Measurements from ENCODE around the gene GMDS. TPM values are rescaled to one million over a fixed set of nuclear protein-coding genes. Genes with fewer than 3 reads are reported as not detected.
A peak's percentile ranks its signal among the peaks of the same experiment; 100 is the strongest.

GMDS gene
- total and polyA plus RNA-seq, 2 experiments from 2014 or later: 3.0 to 12.6 TPM

DNA sequence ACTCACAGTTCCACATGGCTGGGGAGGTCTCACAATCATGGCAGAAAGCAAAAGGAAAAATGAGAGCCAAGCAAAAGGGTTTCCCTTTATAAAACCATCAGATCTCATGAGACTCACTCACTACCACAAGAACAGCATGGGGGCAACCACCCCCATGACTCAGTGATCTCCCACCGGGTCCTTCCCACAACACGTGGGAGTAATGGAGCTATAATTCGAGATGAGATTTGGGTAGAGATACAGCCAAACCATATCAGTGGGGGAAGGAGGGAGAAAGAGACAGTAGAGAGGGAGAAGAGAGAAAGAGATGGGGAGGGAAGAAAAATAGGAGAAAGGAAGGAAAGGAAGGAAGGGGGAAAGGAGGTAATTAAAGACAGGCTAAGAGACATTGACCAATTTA is 30.1 kb downstream of the GMDS start:
- whole genome bisulfite sequencing, 2 experiments (ENCODE audit: low coverage in 1 of 2, low lambda C conversion rate in 2 of 2, missing lambda C conversion rate in 2 of 2): 19 to 39% methylated on average over 3 of the region's 3 CpGs
- Histone ChIP-seq H3K36me3 (ENCODE audit: low read depth) (no peaks in the 10 kb centered on the region), H2AFZ (no peak overlapping the region), H4K20me1 (ENCODE audit: insufficient read depth) (no peaks in the 10 kb centered on the region), H3K79me2 (ENCODE audit: insufficient read depth) (no peaks in the 10 kb centered on the region), H3K27me3 (replicated peaks; ENCODE audit: insufficient read depth) (no peaks in the 10 kb centered on the region), H3K9me3 (ENCODE audit: low read depth) (no peaks in the 10 kb centered on the region), H3K4me3 (no peak overlapping the region), H3F3A (ENCODE audit: insufficient read depth) (no peaks in the 10 kb centered on the region), H3K4me1 (ENCODE audit: insufficient read depth) (no peaks in the 10 kb centered on the region), H3K9me2 (ENCODE audit: insufficient read depth) (no peaks in the 10 kb centered on the region), H3K27ac (no peak overlapping the region), H3K4me2 (ENCODE audit: unreplicated experiment) (no peak overlapping the region), H3K9ac (no peak overlapping the region)
- no peak for DNase-seq
- in situ Hi-C loops (cut with MboI): no loop called here
- TF ChIP-seq EZH2 (IDR thresholded peaks at IDR 0.05; ENCODE audit: insufficient read depth, poor library complexity, severe bottlenecking) (no peak), EZH2phosphoT487 (IDR thresholded peaks at IDR 0.05; ENCODE audit: insufficient read depth, low read depth) (no peak)

DNA sequence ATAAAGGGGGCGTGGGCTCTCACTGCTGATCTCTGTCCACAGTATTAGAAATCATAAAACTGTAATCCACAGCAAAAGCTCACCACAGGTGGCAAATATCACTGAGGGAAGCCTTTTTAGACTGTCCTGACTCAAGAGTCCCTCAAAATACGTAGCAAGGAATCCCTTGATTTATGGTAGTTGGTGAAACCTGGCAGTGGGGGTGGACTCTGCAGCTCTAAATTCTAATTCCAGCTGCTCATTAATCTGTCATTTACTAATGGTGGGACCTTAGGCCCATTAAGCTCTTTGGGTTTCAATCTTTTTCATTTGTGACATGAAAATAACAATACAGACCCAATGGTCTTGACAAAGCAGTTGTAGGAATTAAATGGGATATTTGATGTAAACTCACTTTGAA is 32.3 kb downstream of the GMDS start:
- no peak for DNase-seq
- no peaks in the 10 kb centered on the region for H4K20me1 ChIP-seq (ENCODE audit: insufficient read depth)
- H3K4me3 ChIP-seq: no peak overlapping the region
- in situ Hi-C loops (cut with MboI): no loop called here
- H3K4me1 ChIP-seq (ENCODE audit: insufficient read depth): no peaks in the 10 kb centered on the region
- H3K9ac ChIP-seq: no peak overlapping the region
- H3K27ac ChIP-seq: no peak overlapping the region
- TF ChIP-seq EZH2phosphoT487 (IDR thresholded peaks at IDR 0.05; ENCODE audit: insufficient read depth, low read depth): no peak
- H3K9me3 ChIP-seq (ENCODE audit: low read depth): no peaks in the 10 kb centered on the region
- H3K4me2 ChIP-seq (ENCODE audit: unreplicated experiment): no peak overlapping the region
- no peaks in the 10 kb centered on the region for H3K36me3 ChIP-seq (ENCODE audit: low read depth)
- 78 to 85% methylated on average over 2 of the region's 2 CpGs for WGBS, 2 experiments (ENCODE audit: low coverage in 1 of 2, low lambda C conversion rate in 2 of 2, missing lambda C conversion rate in 2 of 2)
- no peak overlapping the region for H2AFZ ChIP-seq
- H3K9me2 ChIP-seq (ENCODE audit: insufficient read depth): no peaks in the 10 kb centered on the region
- no peaks in the 10 kb centered on the region for H3K79me2 ChIP-seq (ENCODE audit: insufficient read depth)
- H3K27me3 ChIP-seq (replicated peaks; ENCODE audit: insufficient read depth): no peaks in the 10 kb centered on the region
- no peaks in the 10 kb centered on the region for H3F3A ChIP-seq (ENCODE audit: insufficient read depth)

DNA sequence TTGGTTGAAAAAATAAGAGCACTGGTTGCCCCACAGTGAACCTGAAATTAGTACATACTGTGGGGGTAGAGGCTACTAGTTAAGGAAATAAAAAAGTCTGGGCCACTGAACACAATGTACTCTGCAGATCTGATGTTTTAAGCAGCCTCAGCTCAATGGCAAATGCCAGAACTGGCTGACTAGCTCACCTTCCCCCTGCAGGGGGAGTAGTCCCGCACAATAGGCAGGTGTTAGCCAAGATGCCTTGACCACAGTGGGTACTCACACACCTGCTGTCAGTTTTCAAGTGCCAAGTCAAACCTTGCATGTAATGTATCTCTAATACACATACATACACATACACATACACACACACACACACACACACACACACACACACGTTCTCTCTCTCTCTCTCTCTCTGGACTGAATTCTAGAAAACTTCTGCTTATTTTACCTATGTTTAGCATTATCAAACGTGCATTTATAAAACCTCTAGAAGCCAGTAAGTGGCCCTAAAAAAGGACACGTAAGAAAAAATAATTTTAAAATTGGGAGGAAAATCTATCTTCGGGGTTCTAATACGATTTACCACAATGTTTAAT is 36.1 kb downstream of the GMDS start:
- 64 to 70% methylated on average over 6 of the region's 6 CpGs for WGBS, 2 experiments (ENCODE audit: low coverage in 1 of 2, low lambda C conversion rate in 2 of 2, missing lambda C conversion rate in 2 of 2)
- TF ChIP-seq EZH2 (IDR thresholded peaks at IDR 0.05; ENCODE audit: insufficient read depth, poor library complexity, severe bottlenecking) (no peak), EZH2phosphoT487 (IDR thresholded peaks at IDR 0.05; ENCODE audit: insufficient read depth, low read depth) (no peak)
- Histone ChIP-seq H3K36me3 (ENCODE audit: low read depth) (no peaks in the 10 kb centered on the region), H3K4me3 (no peak overlapping the region), H2AFZ (no peak overlapping the region), H3K4me2 (ENCODE audit: unreplicated experiment) (no peak overlapping the region), H3K79me2 (ENCODE audit: insufficient read depth) (no peaks in the 10 kb centered on the region), H3K9me3 (ENCODE audit: low read depth) (no peaks in the 10 kb centered on the region), H3K27me3 (replicated peaks; ENCODE audit: insufficient read depth) (no peaks in the 10 kb centered on the region), H3K9ac (no peak overlapping the region), H3K9me2 (ENCODE audit: insufficient read depth) (no peaks in the 10 kb centered on the region), H3K27ac (no peak overlapping the region), H3F3A (ENCODE audit: insufficient read depth) (no peaks in the 10 kb centered on the region), H4K20me1 (ENCODE audit: insufficient read depth) (no peaks in the 10 kb centered on the region), H3K4me1 (ENCODE audit: insufficient read depth) (no peaks in the 10 kb centered on the region)
- peak; percentile 41 for DNase-seq
- in situ Hi-C loops (cut with MboI): no loop called here

DNA sequence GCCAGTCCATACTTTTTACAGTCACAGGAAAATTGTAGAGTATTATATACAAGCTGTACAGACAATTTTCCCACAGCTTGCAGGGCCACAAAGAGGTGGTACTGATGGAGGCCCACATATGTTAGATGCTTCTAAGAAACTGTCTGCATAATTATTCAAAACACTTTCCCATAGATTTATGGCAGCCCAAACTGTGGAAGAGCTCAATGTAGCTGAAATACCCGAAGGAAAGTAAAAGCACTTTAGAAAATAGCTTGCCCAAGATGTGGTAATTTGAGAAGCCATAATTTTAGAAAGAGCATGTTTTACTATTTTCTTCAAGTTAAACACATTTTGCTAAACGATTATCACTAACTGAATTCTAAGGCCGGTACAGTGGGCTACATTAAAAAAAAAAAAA is 36.9 kb downstream of the GMDS start:
- 40 to 46% methylated on average over 3 of the region's 3 CpGs for WGBS, 2 experiments (ENCODE audit: low coverage in 1 of 2, low lambda C conversion rate in 2 of 2, missing lambda C conversion rate in 2 of 2)

DNA sequence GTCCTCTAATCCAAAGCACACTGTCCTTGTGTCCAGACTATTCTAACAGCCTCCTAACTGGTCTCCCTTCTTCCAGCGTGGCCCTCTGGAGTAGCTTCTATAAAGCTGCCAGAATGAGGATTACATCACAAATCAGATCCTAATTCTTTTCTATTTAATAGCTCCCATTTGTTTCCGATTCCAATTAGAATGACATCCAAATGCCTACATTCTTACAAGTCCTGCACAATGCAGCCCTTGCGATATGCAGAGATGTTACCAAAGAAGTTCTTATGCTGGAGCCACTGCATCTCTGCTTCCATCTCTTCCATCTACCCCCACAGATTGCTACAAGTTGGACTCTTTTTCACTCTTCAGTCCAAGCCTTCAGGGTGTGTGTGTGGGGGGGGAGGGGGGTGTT is 40.0 kb downstream of the GMDS start:
- Histone ChIP-seq H3K9ac (no peak overlapping the region), H3K4me2 (ENCODE audit: unreplicated experiment) (no peak overlapping the region), H3F3A (ENCODE audit: insufficient read depth) (no peaks in the 10 kb centered on the region), H3K9me2 (ENCODE audit: insufficient read depth) (no peaks in the 10 kb centered on the region), H2AFZ (no peak overlapping the region), H4K20me1 (ENCODE audit: insufficient read depth) (no peaks in the 10 kb centered on the region), H3K4me1 (ENCODE audit: insufficient read depth) (no peaks in the 10 kb centered on the region), H3K27ac (no peak overlapping the region), H3K79me2 (ENCODE audit: insufficient read depth) (no peaks in the 10 kb centered on the region), H3K36me3 (ENCODE audit: low read depth) (no peaks in the 10 kb centered on the region), H3K4me3 (no peak overlapping the region), H3K9me3 (ENCODE audit: low read depth) (no peaks in the 10 kb centered on the region), H3K27me3 (replicated peaks; ENCODE audit: insufficient read depth) (no peaks in the 10 kb centered on the region)
- DNase-seq: no peak
- in situ Hi-C loops (cut with MboI): no loop called here
- WGBS, 2 experiments (ENCODE audit: low coverage in 1 of 2, low lambda C conversion rate in 2 of 2, missing lambda C conversion rate in 2 of 2): 78% methylated on average over 3 of the region's 3 CpGs
- no peak for TF ChIP-seq EZH2phosphoT487 (IDR thresholded peaks at IDR 0.05; ENCODE audit: insufficient read depth, low read depth)
- TF ChIP-seq EZH2 (IDR thresholded peaks at IDR 0.05; ENCODE audit: insufficient read depth, poor library complexity, severe bottlenecking): no peak

More for the DNA sequence above, 36.9 kb downstream of the GMDS start:
- Histone ChIP-seq H3F3A (ENCODE audit: insufficient read depth) (no peaks in the 10 kb centered on the region), H3K4me2 (ENCODE audit: unreplicated experiment) (no peak overlapping the region), H3K4me1 (ENCODE audit: insufficient read depth) (no peaks in the 10 kb centered on the region), H3K4me3 (no peak overlapping the region), H2AFZ (no peak overlapping the region), H3K9me2 (ENCODE audit: insufficient read depth) (no peaks in the 10 kb centered on the region), H3K9ac (no peak overlapping the region), H3K36me3 (ENCODE audit: low read depth) (no peaks in the 10 kb centered on the region), H3K27ac (no peak overlapping the region), H3K9me3 (ENCODE audit: low read depth) (no peaks in the 10 kb centered on the region), H4K20me1 (ENCODE audit: insufficient read depth) (no peaks in the 10 kb centered on the region), H3K79me2 (ENCODE audit: insufficient read depth) (no peaks in the 10 kb centered on the region), H3K27me3 (replicated peaks; ENCODE audit: insufficient read depth) (no peaks in the 10 kb centered on the region)
- TF ChIP-seq EZH2phosphoT487 (IDR thresholded peaks at IDR 0.05; ENCODE audit: insufficient read depth, low read depth) (no peak), EZH2 (IDR thresholded peaks at IDR 0.05; ENCODE audit: insufficient read depth, poor library complexity, severe bottlenecking) (no peak)
- in situ Hi-C loops (cut with MboI): no loop called here
- DNase-seq: no peak
